SU-DHL-6 (cell line): ENCODE results near the gene CHST9.

Experiments used
- H2AFZ ChIP-seq: fragments of 200-600 bp; sonication (generic); 2 replicates; pipeline ENCODE4 v1.6.1; 2014; ENCODE audit warnings: low read depth, mild to moderate bottlenecking, moderate library complexity, mixed read lengths, antibody characterized with exemption, low read length; ENCODE audit not compliant: severe bottlenecking
- H3F3A ChIP-seq: fragments of 200-600 bp; shearing (Covaris generic); 2 replicates; pipeline ENCODE4 v1.6.0; 2016; ENCODE audit warnings: antibody characterized with exemption, mild to moderate bottlenecking; ENCODE audit not compliant: insufficient read depth
- H3K27ac ChIP-seq: fragments of 200-600 bp; sonication (generic); 2 replicates; pipeline ENCODE4 v1.5.1; 2016; ENCODE audit warnings: low read depth, mild to moderate bottlenecking, low read length, moderate library complexity, mixed read lengths
- H3K27me3 ChIP-seq: fragments of 200-600 bp; sonication (generic), shearing (Covaris generic); 2 replicates; pipeline ENCODE4 v1.6.0; 2014; ENCODE audit warnings: mild to moderate bottlenecking, low read length
- H3K36me3 ChIP-seq: fragments of 200-600 bp; sonication (generic); 2 replicates; pipeline ENCODE4 v1.6.1; 2014; ENCODE audit warnings: mild to moderate bottlenecking, low read length, mixed read lengths
- H3K4me2 ChIP-seq: fragments of 300-600, 200-600 bp; shearing (Covaris generic), sonication (generic); 2 replicates; pipeline ENCODE4 v1.6.0; 2014; ENCODE audit warnings: low read length, low read depth, mild to moderate bottlenecking; ENCODE audit not compliant: poor library complexity, severe bottlenecking
- H3K4me3 ChIP-seq: fragments of 200-600 bp; sonication (generic); 2 replicates; pipeline ENCODE4 v1.5.1; 2014; ENCODE audit warnings: antibody characterized with exemption, low read length, mild to moderate bottlenecking, mixed read lengths; ENCODE audit not compliant: insufficient read depth, poor library complexity, severe bottlenecking
- H3K79me2 ChIP-seq: fragments of 200-600 bp; sonication (generic); 2 replicates; pipeline ENCODE4 v1.6.1; 2014; ENCODE audit warnings: mild to moderate bottlenecking, low read length, moderate library complexity; ENCODE audit not compliant: insufficient read depth
- H3K9ac ChIP-seq: fragments of 200-600 bp; sonication (generic); 2 replicates; pipeline ENCODE4 v1.7.0; 2014; ENCODE audit warnings: mild to moderate bottlenecking, low read length
- H3K9me2 ChIP-seq: fragments of 200-600 bp; sonication (generic); replicated peaks from 2 replicates; pipeline ENCODE4 v1.6.1; 2014; ENCODE audit warnings: low read length; ENCODE audit not compliant: insufficient read depth
- H3K9me3 ChIP-seq: fragments of 200-600 bp; sonication (generic); 2 replicates; pipeline ENCODE4 v1.6.1; 2014; ENCODE audit warnings: low read length, mixed read lengths; ENCODE audit not compliant: insufficient read depth
- H4K20me1 ChIP-seq: fragments of 200-600 bp; sonication (generic); 2 replicates; pipeline ENCODE4 v1.6.1; 2014; ENCODE audit warnings: low read depth, mild to moderate bottlenecking, antibody characterized with exemption, low read length, moderate library complexity, mixed read lengths
- EZH2phosphoT487 ChIP-seq: fragments of 200-600 bp; sonication (generic), shearing (Covaris generic); conservative IDR thresholded peaks from 2 replicates; pipeline ENCODE4 v1.6.1; 2018; ENCODE audit warnings: mild to moderate bottlenecking, antibody characterized with exemption, low read length, moderate library complexity, mixed read lengths
- TF ChIP-seq, protein P1 (sequence below): fragments of 200-600 bp; sonication (generic); IDR thresholded peaks from one replicate; pipeline ENCODE4 v1.5.1; 2017; ENCODE audit warnings: antibody characterized with exemption, mild to moderate bottlenecking, low read length, moderate library complexity; ENCODE audit not compliant: insufficient read depth, poor library complexity, severe bottlenecking

Gene CHST9

DNA sequence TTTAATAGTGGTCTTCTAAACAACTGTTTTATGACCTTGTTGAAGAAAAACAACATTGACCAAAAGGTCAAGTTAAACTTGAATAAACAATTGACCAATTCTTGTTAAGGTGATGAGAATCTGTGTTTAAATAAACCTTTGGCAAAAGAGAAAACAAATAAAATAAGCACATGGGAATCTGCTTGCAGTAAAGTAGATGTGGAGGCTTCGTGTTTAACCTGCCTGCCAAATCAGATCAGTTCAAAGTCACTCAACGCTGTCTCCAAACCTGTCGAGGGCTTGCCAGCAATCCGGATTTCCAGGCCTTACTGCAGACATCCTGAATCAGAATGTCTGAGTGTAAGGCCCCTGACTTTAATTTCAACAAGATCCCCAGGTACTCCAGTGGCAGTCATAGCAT lies 264.5 kb downstream of the CHST9 start:
- Histone ChIP-seq H3K9ac (no peak overlapping the region), H3K36me3 (no peaks in the 10 kb centered on the region), H3K9me2 (no peaks in the 10 kb centered on the region), H3K27me3 (no peaks in the 10 kb centered on the region), H3K4me3 (no peak overlapping the region), H3K27ac (no peak overlapping the region), H3K79me2 (no peaks in the 10 kb centered on the region), H3K9me3 (no peaks in the 10 kb centered on the region), H3K4me2 (no peak overlapping the region), H4K20me1 (no peaks in the 10 kb centered on the region), H2AFZ (peak overlapping the region; percentile 29), H3F3A (no peaks in the 10 kb centered on the region)
- no peak for TF ChIP-seq EZH2phosphoT487
- TF ChIP-seq, protein P1, sequence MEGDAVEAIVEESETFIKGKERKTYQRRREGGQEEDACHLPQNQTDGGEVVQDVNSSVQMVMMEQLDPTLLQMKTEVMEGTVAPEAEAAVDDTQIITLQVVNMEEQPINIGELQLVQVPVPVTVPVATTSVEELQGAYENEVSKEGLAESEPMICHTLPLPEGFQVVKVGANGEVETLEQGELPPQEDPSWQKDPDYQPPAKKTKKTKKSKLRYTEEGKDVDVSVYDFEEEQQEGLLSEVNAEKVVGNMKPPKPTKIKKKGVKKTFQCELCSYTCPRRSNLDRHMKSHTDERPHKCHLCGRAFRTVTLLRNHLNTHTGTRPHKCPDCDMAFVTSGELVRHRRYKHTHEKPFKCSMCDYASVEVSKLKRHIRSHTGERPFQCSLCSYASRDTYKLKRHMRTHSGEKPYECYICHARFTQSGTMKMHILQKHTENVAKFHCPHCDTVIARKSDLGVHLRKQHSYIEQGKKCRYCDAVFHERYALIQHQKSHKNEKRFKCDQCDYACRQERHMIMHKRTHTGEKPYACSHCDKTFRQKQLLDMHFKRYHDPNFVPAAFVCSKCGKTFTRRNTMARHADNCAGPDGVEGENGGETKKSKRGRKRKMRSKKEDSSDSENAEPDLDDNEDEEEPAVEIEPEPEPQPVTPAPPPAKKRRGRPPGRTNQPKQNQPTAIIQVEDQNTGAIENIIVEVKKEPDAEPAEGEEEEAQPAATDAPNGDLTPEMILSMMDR: no peak

DNA sequence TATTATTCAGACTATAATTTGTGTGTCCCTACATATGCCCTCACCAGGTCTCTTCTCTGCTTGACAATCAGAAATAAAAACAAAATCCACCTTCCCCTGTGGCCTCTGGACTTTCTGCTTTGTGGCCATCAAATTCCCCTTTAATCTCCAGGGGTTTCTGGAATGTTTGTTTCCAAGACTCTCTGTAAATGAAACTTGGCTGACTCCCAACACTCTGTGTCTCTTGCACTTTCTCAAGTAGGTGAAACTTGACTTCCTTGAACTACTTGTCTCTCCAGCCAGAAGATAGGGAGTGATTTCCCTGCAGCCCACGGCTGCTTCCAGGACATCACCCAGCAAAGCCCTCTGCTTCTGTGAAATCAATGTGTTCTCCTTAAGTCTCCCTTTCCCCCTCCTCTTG lies 265.5 kb downstream of the CHST9 start:
- no peaks in the 10 kb centered on the region for H3K79me2 ChIP-seq
- no peaks in the 10 kb centered on the region for H3K9me3 ChIP-seq
- H3K9ac ChIP-seq: no peak overlapping the region
- no peaks in the 10 kb centered on the region for H4K20me1 ChIP-seq
- H3K27me3 ChIP-seq: no peaks in the 10 kb centered on the region
- no peak overlapping the region for H3K27ac ChIP-seq
- H3F3A ChIP-seq: no peaks in the 10 kb centered on the region
- H2AFZ ChIP-seq: peak overlapping the region; percentile 29
- TF ChIP-seq, protein P1: no peak
- no peak for TF ChIP-seq EZH2phosphoT487
- H3K9me2 ChIP-seq: no peaks in the 10 kb centered on the region
- peak overlapping the region; percentile 31 for H3K4me2 ChIP-seq
- H3K4me3 ChIP-seq: no peak overlapping the region
- H3K36me3 ChIP-seq: no peaks in the 10 kb centered on the region

DNA sequence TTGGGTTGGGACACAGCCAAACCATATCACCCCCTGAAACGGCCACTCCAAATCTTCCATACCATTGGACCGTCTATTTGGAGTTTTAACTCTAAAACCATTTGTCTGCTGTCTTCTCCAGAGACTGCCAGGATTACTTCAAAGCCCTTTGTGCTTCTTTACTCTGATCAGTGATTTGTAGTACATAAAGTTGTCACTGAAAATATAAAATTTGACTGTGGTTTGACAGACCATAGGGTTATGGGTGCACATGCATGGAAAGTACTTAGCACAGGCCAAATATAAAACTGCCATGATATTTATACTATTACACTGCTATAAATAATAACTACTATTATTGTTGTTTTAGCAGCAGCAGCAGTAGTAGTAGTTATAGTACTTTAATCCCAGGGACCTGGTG lies 265.9 kb downstream of the CHST9 start:
- Histone ChIP-seq H3K4me2 (peak overlapping the region; percentile 31), H3K4me3 (no peak overlapping the region), H3K27me3 (no peaks in the 10 kb centered on the region), H3K36me3 (no peaks in the 10 kb centered on the region), H3F3A (no peaks in the 10 kb centered on the region), H4K20me1 (no peaks in the 10 kb centered on the region), H3K9me3 (no peaks in the 10 kb centered on the region), H3K9ac (no peak overlapping the region), H3K79me2 (no peaks in the 10 kb centered on the region), H3K27ac (no peak overlapping the region), H2AFZ (peak overlapping the region; percentile 29), H3K9me2 (no peaks in the 10 kb centered on the region)
- TF ChIP-seq, protein P1: no peak
- TF ChIP-seq EZH2phosphoT487: no peak
